ENCODE measurements around the gene TM7SF2.

GRCh38 chr11:65095427-65095826, 16.2 kb upstream of the TM7SF2 start:
- TF ChIP-seq, protein P1, sequence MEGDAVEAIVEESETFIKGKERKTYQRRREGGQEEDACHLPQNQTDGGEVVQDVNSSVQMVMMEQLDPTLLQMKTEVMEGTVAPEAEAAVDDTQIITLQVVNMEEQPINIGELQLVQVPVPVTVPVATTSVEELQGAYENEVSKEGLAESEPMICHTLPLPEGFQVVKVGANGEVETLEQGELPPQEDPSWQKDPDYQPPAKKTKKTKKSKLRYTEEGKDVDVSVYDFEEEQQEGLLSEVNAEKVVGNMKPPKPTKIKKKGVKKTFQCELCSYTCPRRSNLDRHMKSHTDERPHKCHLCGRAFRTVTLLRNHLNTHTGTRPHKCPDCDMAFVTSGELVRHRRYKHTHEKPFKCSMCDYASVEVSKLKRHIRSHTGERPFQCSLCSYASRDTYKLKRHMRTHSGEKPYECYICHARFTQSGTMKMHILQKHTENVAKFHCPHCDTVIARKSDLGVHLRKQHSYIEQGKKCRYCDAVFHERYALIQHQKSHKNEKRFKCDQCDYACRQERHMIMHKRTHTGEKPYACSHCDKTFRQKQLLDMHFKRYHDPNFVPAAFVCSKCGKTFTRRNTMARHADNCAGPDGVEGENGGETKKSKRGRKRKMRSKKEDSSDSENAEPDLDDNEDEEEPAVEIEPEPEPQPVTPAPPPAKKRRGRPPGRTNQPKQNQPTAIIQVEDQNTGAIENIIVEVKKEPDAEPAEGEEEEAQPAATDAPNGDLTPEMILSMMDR (IDR thresholded peaks at IDR 0.05; ENCODE audit: low read length), result no peak
- no peak for TF ChIP-seq EZH2phosphoT487 (IDR thresholded peaks at IDR 0.05; ENCODE audit: low read length)

All from MM.1S (cell line).